SH-SY5Y (cell line): Measurements from ENCODE around the gene NFKB1.

Experiments
- GATA2 ChIP-seq: IDR thresholded peaks from 2 replicates; pipeline ENCODE4 v1.6.1; 2011; ENCODE audit warnings: mild to moderate bottlenecking, low read depth, low read length
- GATA3 ChIP-seq: IDR thresholded peaks from 2 replicates; pipeline ENCODE4 v1.6.1; 2011; ENCODE audit warnings: low read depth, mild to moderate bottlenecking, low read length, moderate library complexity

GRCh38 chr4:102466298-102466697, 34.9 kb upstream of the NFKB1 start:
- TF ChIP-seq GATA3 (no peak), GATA2 (no peak)
